ENCODE results near the gene TSPO. TPM values are rescaled to one million over a fixed set of nuclear protein-coding genes. Genes with fewer than 3 reads are reported as not detected.

TSPO gene
- total RNA-seq, 1 experiment from 2014 or later, result 146 TPM

Other genes with a start within 250 kb of the TSPO start
- 29.9 and 31.5 TPM in 2 replicates for gene PACSIN2, start 136.4 kb upstream of the TSPO start, total RNA-seq (2014; rRNA removed; shearing (Covaris generic))
- gene TTLL1, start 62.2 kb upstream of the TSPO start, total RNA-seq (2014; rRNA removed; shearing (Covaris generic)), result 2.7 and 3.1 TPM in 2 replicates
- gene BIK, start 40.8 kb upstream of the TSPO start, total RNA-seq (2014; rRNA removed; shearing (Covaris generic)), result 0.46 and 0.74 TPM in 2 replicates
- 13.3 and 15.0 TPM in 2 replicates for gene MCAT, start 8.2 kb upstream of the TSPO start, total RNA-seq (2014; rRNA removed; shearing (Covaris generic))
- 57.1 and 63.7 TPM in 2 replicates for gene TTLL12, start 35.6 kb downstream of the TSPO start, total RNA-seq (2014; rRNA removed; shearing (Covaris generic))
- 3.2 and 5.3 TPM in 2 replicates for gene SCUBE1, start 191.8 kb downstream of the TSPO start, total RNA-seq (2014; rRNA removed; shearing (Covaris generic))